NCI-H146 (cell line): ENCODE results near the gene CEND1.

ENCODE experiments used
- DNase-seq: peaks from one replicate; lab custom pipeline; 2025; lab: John Stamatoyannopoulos, UW

The CEND1 gene

GRCh38 chr11:827146-827896 lies 37.4 kb upstream of the CEND1 start:
- DNase-seq = peak; percentile 60

GRCh38 chr11:826836-827145 lies 36.9 kb upstream of the CEND1 start:
- DNase-seq = no peak

- no peak for DNase-seq
These were observed 36.3 kb upstream of the CEND1 start for GRCh38 chr11:826227-826621.

- no peak for DNase-seq
These were observed 35.7 kb upstream of the CEND1 start for GRCh38 chr11:825366-826226.

GRCh38 chr11:824942-825341 lies 35.1 kb upstream of the CEND1 start:
- DNase-seq = no peak

- DNase-seq = no peak
These were observed 34.5 kb upstream of the CEND1 start for GRCh38 chr11:824292-824880.

- DNase-seq = no peak
These were observed 33.8 kb upstream of the CEND1 start for GRCh38 chr11:823441-824291.

GRCh38 chr11:821512-822371 lies 31.9 kb upstream of the CEND1 start:
- no peak for DNase-seq

- no peak for DNase-seq
These were observed 31.0 kb upstream of the CEND1 start for GRCh38 chr11:820655-821511.

DNA sequence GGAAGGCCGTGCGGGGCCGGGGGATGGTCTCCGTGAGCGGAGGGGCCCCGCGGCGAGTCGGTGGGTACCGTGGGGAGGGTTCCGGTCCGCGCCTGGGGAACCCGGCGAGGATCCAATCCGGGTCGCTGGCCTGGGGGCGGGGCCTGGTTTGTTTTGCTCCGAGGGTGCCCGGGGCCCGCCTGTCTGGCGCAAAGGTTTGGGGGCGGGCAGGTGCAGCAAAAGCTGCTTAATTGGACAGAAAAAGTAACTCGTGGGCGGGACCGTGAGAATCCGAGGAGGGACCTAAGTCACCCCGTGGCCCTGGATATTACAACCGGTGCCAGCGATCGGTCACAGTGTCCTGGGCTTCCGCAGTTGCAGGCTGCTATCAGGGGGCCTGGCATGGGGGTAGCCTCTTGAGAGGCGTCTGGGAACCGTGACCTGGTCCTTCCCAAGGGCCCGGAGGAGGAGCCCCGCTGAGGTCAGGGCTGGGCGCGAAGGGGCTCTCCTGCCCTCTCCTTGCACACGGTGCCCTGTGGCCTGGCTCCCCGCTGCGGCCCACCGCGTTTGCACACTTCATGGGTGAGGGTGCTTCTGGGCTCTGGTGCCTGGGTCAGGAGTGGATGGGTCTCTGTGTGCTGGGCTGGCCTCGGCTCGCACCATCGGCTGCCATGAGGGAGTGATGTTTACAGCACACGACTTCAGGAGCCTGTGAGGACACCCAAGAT lies 30.2 kb upstream of the CEND1 start:
- peak; percentile 89 for DNase-seq

DNA sequence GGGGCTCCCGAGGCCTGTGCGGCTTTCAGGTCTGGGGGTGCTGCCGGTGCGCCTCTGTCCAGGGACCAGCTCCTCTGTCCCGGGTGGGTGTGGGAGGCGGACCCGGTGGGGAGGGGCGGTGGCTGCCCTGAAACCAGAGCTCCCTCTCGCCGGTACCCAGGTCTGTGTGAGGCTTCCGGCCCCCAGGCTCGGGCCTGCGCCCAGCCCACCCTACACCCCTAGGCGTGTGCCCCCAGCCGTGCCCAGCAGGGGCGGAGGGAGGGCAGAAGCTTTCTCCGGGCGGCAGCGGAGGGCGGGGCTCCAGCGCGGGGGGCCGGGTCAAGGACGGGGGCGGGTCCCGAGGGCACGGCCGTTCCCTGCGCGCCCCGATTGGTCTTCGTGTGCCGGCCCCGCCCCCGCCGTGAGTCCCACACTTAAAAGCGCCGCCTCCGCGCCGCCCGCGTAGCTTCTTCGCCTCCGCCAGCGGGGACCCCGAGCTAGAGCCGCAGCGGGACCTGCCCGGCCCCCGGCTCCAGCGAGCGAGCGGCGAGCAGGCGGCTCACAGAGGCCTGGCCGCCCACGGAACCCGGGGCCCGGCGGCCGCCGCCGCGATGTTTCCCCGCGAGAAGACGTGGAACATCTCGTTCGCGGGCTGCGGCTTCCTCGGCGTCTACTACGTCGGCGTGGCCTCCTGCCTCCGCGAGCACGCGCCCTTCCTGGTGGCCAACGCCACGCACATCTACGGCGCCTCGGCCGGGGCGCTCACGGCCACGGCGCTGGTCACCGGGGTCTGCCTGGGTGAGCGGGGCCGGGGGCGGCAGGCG lies 29.4 kb upstream of the CEND1 start:
- DNase-seq = peak; percentile 91

- no peak for DNase-seq
These were observed 28.7 kb upstream of the CEND1 start, which contains the start of gene PNPLA2 for GRCh38 chr11:818396-819128. Gene PNPLA2, plus strand, starts transcription at chr11:818914. Its CDS starts 805 bp downstream, at chr11:819719.

DNA sequence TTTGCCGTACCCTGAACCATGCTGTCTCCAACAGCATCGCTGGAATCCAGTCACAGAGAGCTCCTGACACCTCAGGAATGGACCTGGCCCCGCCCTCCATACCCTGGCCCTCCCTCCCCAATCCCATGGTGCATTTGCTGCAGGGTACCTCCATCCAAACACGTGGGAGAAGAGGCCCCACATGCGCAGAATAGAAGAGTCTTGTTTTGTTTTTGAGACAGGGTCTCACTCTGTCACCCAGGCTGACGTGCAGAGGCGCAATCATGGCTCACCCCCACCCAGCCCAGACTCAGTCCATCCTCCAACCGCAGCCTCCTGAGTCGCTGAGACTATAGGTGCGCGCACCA lies 26.5 kb upstream of the CEND1 start:
- DNase-seq = no peak

DNA sequence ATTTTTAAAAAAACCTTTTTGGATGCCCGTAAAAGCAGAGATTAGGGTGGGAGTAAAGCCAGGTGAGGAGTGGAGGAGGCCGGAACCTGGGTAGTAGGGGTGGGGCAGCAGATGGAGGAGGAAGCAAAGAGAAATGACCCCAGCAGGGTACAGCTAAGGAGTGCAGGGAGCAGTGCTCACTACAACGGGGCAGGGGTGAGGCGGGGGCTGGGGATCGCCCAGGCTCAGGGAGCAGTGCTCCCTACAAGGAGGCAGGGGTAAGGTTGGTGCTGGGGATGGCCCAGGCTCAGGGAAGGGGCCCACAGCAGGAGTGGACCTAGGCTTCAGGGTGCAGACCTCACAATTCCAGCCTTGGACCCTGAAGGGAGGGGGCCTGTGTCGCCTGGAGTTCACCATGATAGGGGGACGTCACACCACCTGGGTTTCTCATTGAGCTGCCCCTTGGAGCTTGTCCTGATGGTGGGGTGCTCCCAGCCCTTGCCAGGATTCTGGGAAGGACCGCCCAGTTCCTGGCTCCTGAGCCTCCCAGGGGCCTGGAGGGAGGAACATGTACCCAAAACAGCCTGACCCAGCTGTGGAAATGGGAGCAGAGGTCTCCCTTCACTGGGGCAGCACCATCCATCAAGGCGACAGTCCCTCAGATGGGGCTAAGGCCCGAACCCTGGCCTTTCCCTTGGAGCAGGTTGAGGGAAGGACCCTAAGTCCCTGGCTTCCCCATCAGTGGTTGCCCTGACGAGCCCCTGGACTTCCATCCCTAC lies 26.0 kb upstream of the CEND1 start:
- DNase-seq = no peak

DNA sequence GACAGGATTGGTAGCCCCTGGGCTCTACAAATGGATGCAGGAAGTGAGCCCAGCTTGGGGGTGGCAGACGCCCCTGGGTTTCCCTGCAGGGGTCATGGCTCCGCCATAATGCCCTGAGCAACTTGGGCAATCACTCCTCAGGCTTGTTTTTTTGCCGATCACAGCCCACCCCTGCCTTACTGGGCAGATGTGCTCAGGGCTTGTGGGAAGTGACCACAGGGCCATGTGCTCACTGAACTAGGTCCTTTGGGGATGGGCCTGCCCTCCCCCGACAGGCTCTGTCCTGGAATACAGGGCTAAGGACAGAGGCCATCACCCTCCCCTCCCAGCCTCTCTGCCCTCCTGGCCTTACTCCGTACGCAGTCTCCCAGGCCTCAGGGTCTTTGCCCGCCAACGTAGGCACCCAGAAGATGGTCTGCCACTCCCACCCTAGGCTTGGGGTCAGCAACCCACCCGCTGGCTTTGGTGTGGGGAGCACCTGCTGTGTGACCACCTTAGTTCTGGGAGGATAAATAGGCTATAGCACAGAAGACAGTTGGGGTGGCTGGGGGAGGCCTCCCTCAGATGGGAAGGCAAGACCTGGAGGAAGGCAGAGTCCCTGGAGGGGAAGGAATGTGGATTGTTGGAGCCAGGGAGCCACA lies 23.7 kb upstream of the CEND1 start:
- DNase-seq = no peak

DNA sequence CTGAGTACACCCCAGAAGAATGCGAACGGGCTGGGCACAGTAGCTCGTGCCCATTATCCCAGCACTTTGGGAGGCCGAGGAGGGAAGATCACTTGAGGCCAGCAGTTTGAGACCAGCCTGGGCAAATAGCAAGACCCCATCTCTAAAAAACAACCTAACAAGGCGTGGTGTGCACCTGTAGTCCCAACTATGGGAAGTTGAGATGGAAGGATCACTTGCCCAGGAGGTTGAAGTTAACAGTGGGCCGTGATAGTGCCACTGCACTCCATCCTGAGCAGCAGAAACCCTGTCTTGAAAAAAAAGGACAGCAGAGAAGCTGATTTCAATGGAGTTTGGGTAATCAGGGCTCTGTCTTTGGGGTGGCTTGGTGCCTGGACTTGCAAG lies 23.2 kb upstream of the CEND1 start:
- no peak for DNase-seq

GRCh38 chr11:812390-812789 lies 22.5 kb upstream of the CEND1 start:
- no peak for DNase-seq
